Gastroesophageal sphincter (tissue), 3 donors: ENCODE measurements around the gene RIPOR3.

Experiments
- EP300 ChIP-seq: sonication (generic); formaldehyde crosslinking; IDR thresholded peaks from one replicate; pipeline ENCODE4 v1.6.1; 2017; ENCODE audit warnings: antibody characterized with exemption, mild to moderate bottlenecking
- POLR2A ChIP-seq, 2 donors: fragments of 450-650 bp; IDR thresholded peaks; one replicate each; pipeline ENCODE4 v1.6.1; 2017; ENCODE audit warnings: antibody characterized with exemption in 2 of 2, mild to moderate bottlenecking in 2 of 2, moderate library complexity in 1 of 2
- POLR2AphosphoS5 ChIP-seq: sonication (generic); formaldehyde crosslinking; IDR thresholded peaks from one replicate; pipeline ENCODE4 v1.6.1; 2017; ENCODE audit warnings: antibody characterized with exemption
- TF ChIP-seq, protein P1 (sequence below), 4 experiments: fragments of 200-600 bp in 2 of 4; fragments of 450-650 bp in 2 of 4; sonication (generic) in 1 of 4; IDR thresholded peaks; one replicate each; pipeline ENCODE4 v1.5.1; 2017 to 2019; ENCODE audit warnings: antibody characterized with exemption in 4 of 4, mild to moderate bottlenecking in 2 of 4, moderate library complexity in 2 of 4

- TF ChIP-seq, protein P1, sequence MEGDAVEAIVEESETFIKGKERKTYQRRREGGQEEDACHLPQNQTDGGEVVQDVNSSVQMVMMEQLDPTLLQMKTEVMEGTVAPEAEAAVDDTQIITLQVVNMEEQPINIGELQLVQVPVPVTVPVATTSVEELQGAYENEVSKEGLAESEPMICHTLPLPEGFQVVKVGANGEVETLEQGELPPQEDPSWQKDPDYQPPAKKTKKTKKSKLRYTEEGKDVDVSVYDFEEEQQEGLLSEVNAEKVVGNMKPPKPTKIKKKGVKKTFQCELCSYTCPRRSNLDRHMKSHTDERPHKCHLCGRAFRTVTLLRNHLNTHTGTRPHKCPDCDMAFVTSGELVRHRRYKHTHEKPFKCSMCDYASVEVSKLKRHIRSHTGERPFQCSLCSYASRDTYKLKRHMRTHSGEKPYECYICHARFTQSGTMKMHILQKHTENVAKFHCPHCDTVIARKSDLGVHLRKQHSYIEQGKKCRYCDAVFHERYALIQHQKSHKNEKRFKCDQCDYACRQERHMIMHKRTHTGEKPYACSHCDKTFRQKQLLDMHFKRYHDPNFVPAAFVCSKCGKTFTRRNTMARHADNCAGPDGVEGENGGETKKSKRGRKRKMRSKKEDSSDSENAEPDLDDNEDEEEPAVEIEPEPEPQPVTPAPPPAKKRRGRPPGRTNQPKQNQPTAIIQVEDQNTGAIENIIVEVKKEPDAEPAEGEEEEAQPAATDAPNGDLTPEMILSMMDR (IDR thresholded peaks at IDR 0.05) = no peak
- TF ChIP-seq POLR2A (IDR thresholded peaks at IDR 0.05) (no peak), POLR2AphosphoS5 (no peak), EP300 (no peak)
These were observed 95.9 kb downstream of the RIPOR3 start for GRCh38 chr20:50595433-50595895.
